ENCODE results near the gene DMD. TPM values are rescaled to one million over a fixed set of nuclear protein-coding genes. Genes with fewer than 3 reads are reported as not detected.

DMD gene
- total RNA-seq, 1 donor from 2014 or later: 32.2 TPM

DNA sequence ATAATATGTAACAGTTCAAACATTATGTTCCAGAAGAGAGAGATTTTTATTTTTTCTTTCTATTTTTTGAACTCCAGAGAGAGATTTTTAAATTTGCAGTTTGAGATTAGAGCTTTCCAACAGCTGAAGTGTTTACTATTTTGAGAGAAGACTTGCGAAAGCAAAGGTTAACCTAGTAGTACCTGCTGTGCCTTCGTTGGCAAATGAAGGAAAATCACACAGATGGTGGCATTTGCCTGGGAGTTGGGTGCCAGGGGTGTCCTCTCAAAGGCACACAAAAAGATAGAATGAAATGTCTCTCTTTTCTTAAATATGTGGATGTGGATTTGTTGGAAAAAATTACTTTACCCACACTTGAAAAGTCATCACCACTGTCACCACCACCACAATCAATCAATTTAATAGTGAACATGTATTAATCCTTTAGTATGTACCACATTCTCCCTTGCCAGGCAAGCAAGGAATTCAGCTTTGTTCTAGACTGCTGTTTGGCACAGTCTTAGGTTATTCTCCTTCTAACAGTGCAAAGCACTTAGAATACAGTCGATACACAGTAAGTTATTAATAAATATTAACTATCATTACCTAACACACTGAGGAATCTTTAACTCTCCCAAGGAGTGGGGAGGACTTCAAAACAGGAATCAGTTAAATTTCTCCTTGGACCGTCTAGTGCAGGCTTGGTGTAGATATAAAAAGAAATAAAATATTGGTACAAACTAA is 1301.3 kb downstream of the DMD start:
- ATAC-seq: peak; percentile 92

GRCh38 chrX:31894152-31894551 is 1317.2 kb downstream of the DMD start:
- ATAC-seq (peak; percentile 86), DNase-seq (ENCODE audit: low spot score) (peak; percentile 80)

More for the DNA sequence above, 1301.3 kb downstream of the DMD start:
- peak; percentile 50 for DNase-seq (ENCODE audit: low spot score)

DNA sequence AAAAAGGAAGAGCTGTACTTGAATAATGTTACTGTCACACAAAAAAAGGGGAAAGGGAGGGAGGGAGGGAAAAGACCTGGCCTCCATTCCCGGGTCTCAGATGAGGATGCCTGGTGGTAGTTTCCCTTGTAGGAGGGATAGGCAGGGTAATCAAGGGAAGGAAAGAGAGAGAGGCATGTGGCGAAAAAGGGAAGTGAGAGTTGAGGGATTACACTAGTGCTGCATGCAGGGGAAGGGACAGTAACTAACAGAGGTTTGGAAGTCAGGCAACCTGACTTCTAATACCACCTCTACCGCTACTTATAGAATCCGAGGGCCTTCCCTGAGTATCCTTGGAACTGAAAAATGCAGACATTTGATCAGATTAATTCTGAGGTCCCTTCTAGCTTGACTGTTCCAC is 1317.8 kb downstream of the DMD start:
- no peak for DNase-seq (ENCODE audit: low spot score)

DNA sequence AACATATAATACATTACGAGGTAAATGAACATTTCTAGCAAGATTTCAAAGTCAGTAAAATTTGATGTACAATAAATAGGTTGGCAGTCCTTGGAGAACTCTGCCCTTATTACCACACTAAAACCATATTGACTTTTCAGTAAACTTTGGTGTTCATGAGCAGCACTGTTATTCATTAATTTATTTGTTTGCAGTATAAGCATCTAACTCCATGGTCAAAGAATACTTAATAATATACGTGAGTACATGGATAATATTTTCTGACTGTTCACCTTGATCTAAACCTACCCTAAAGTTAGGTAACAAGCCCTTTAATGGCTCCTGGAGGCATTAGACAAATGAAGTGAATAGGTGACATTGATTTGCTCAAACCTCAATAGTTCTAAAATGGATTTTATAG is 1322.3 kb downstream of the DMD start:
- ATAC-seq (peak; percentile 73), DNase-seq (ENCODE audit: low spot score) (no peak)

More for the DNA sequence above, 1317.8 kb downstream of the DMD start:
- peak; percentile 28 for ATAC-seq

GRCh38 chrX:31884535-31884934 is 1326.8 kb downstream of the DMD start:
- DNase-seq (ENCODE audit: low spot score) (no peak), ATAC-seq (no peak)

GRCh38 chrX:31872007-31872406 is 1339.3 kb downstream of the DMD start:
- peak; percentile 50 for ATAC-seq
- DNase-seq (ENCODE audit: low spot score): no peak

DNA sequence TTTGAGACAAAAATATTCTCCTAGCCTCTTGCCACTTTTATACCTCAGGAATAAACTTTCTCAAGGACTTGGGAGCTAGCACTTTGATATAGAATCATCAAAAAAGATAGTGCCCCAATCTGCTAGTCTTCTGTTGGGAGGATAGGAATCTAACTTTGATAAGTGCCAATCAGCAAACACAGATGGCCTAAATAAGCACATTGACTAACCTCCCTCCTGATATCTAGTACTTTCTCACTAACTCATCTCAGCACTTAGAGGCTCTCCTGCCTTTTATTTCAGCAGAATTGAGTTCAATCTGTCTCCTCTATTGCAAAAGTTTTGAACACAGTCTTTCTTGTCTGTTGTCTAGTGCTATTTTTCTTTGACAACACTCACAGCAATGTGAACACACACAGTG is 1341.1 kb downstream of the DMD start:
- peak; percentile 34 for ATAC-seq

DNA sequence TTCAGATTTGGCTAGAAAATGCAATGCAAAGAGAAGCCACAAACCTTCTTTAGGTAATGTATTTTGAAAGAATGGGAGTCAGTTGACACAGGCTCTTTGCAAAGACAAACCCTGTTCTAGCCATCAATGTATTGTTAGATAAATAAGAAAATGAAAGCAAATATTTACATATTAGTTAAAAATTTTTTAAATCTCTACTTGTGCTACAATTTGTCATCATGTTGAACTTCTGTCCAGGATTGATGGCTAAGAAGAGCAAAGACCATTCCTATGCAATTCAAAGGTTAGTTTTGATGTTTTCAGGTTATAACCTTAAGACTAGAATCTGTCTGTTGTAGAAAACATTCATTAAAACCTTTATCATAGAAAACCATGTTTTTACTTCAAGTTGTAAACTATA is 1350.7 kb downstream of the DMD start:
- DNase-seq (ENCODE audit: low spot score) (no peak), ATAC-seq (peak; percentile 57)

More for the DNA sequence above, 1341.1 kb downstream of the DMD start:
- no peak for DNase-seq (ENCODE audit: low spot score)

GRCh38 chrX:31858915-31859314 is 1352.4 kb downstream of the DMD start:
- no peak for DNase-seq (ENCODE audit: low spot score)
- ATAC-seq: peak; percentile 77

- ATAC-seq (no peak), DNase-seq (ENCODE audit: low spot score) (no peak)
Measured at GRCh38 chrX:31854716-31855115, 1356.6 kb downstream of the DMD start.

DNA sequence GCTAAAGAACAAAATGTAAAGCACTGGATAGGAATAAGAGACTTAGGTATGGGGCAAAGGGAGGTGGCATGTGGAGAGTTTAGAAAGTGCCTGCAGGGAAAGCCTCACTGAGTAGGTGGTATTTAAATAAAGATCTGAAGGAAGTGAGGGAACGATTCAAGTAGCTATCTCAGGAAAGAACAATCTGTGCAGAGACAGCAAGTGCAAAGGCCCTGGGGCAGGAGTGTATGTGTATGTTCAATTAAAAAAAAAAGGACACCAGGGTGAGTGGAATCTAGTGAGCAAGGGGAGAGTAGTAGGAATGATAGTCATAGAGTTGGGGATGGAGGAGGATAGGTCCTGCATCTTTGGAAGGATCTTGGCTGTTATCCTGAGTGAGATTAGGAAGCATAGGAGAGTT is 1359.6 kb downstream of the DMD start:
- DNase-seq (ENCODE audit: low spot score) (no peak), ATAC-seq (no peak)

GRCh38 chrX:31847773-31848172 is 1363.6 kb downstream of the DMD start:
- DNase-seq (ENCODE audit: low spot score) (no peak), ATAC-seq (no peak)

GRCh38 chrX:31845003-31845402 is 1366.3 kb downstream of the DMD start:
- DNase-seq (ENCODE audit: low spot score) (no peak), ATAC-seq (no peak)

DNA sequence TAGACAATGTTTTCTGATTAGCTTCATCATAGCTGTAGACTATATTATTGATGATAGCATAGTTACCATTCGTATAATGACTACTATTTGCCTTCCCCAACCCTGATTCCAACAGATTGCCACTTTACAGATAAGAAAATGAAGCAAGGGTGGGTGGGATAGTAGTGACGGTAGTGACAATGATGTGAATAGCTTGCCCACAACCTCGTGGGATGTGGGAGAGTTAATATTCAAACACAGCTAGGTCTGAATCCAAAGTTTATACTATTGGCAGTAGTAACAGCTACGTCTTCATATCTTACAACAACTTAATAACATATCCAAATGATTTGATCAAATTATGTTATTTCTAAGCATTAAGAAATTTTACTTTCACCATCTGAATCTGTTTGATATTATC is 1372.7 kb downstream of the DMD start:
- ATAC-seq: peak; percentile 60
- DNase-seq (ENCODE audit: low spot score): no peak

GRCh38 chrX:31837445-31838049 is 1373.8 kb downstream of the DMD start:
- DNase-seq (ENCODE audit: low spot score) (no peak), ATAC-seq (peak; percentile 66)

DNA sequence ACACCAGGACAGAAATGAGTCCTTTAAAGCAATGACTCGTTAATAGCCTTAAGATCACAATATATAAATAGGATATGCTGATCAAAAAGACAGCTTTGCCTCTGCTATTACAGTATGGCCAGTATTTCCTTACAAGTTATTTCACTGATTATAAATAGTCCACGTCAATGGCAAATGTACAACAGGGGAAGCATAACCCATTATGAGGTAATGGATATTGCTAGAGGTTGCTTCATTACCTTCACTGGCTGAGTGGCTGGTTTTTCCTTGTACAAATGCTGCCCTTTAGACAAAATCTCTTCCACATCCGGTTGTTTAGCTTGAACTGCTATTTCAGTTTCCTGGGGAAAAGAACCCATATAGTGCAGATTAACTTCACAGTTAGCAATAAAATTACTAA is 1374.9 kb downstream of the DMD start:
- DNase-seq (ENCODE audit: low spot score): no peak
- no peak for ATAC-seq

GRCh38 chrX:31832263-31832662 is 1379.1 kb downstream of the DMD start:
- no peak for DNase-seq (ENCODE audit: low spot score)
- ATAC-seq: no peak

GRCh38 chrX:31820430-31821210 is 1390.7 kb downstream of the DMD start:
- DNase-seq (ENCODE audit: low spot score) (no peak), ATAC-seq (no peak)

GRCh38 chrX:31819455-31819854 is 1391.9 kb downstream of the DMD start:
- no peak for DNase-seq (ENCODE audit: low spot score)
- no peak for ATAC-seq

GRCh38 chrX:31811106-31811505 is 1400.2 kb downstream of the DMD start:
- DNase-seq (ENCODE audit: low spot score): no peak
- no peak for ATAC-seq

DNA sequence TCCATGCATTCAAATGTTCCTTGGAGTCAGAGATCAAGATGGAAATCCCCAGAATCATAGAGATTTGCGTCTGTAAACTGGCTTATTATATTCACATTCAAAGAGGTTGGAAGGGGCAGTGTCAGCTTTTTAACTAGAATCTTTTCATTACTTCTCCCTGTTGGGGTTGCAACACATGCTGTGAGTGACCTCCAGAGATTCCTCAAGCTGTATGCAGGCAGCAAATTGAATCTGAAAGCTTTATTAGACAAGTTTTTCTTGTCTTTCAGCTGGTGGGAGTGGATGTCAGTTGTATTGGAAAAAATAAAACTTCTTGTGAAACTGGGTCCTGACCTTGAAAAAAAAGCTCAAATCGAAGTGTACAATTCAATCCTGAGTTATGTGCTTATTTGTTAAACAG is 1403.0 kb downstream of the DMD start:
- ATAC-seq (peak; percentile 29), DNase-seq (ENCODE audit: low spot score) (no peak)

DNA sequence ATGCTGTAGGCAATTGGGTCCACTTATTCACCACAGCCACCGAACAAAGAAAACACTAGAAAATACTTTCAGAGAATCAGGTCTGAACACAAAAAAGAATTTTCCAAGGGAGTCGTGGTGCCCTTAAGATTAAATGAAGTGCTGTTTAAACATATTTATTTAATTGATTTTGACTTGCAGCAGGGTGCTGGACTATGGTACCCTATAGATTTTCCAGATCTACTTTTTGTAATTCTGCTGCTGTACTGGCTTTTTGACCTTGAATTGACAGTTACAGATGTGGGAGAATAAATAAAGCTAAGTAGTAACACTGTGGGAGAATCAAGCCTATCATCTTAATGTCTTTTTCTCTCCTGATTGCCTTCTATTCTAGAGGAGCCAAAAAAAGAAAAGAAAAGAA is 1404.2 kb downstream of the DMD start:
- DNase-seq (ENCODE audit: low spot score) (no peak), ATAC-seq (peak; percentile 27)

Measured in left lobe of liver (tissue), 2 donors.